C4-2B (cell line): ENCODE data around the gene CFB.
"Not testable (repeated sequence)": the region's sequence is repeated elsewhere in the genome, so short reads cannot be mapped to it uniquely, and the experiment has no call there.

Experiments used
- H3K27ac ChIP-seq: fragments of 450-650 bp; 2 replicates; pipeline ENCODE4 v1.5.1; 2017
- ZFX ChIP-seq: fragments of 450-650 bp; IDR thresholded peaks from 2 replicates; pipeline ENCODE4 v1.6.1; 2017
- TF ChIP-seq, protein P1 (sequence below): fragments of 450-650 bp; conservative IDR thresholded peaks from 2 replicates; pipeline ENCODE4 v1.5.1; 2017; ENCODE audit warnings: mild to moderate bottlenecking

The CFB gene

DNA sequence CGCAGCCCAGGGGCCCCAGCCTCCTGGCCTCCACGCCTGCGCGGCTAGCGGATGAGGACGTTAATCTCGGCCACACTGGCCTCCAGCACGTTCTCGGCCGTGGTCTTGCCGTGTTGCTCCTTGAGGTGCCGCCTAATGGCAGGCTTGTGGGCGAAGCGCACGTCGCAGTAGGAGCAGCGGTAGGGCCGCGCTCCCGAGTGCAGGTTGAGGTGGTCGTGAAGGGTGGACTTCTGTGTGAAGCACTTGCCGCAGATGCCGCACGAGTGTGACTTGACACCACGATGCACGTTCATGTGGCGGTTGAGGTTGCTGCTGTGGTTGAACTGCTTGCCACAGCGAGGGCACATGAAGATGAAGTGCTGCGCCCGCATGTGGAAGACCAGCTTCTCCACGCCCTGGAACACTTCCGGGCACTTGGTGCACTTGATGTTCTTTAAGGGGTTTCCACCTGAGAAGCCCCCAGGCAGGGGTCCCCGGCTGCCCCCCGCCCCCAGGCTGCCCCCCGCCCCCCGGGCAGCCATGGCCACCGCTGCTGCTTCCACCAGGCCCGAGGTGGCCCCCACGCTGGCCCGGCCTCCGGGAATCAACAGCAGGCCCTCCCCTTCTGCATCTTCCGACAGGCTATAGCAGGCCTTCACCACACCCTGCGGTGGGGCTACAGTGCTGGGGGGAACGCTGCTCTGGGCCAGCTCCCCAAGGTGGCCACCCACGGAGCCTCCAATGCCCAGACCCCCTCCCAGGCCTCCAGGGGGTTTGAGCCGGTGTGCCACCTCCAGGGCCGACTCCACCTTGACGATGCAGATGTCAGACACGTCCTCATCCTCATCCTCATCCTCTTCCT, 45.8 kb upstream of the CFB start:
- no peak overlapping the region for H3K27ac ChIP-seq
- TF ChIP-seq ZFX, result no peak
- TF ChIP-seq, protein P1, sequence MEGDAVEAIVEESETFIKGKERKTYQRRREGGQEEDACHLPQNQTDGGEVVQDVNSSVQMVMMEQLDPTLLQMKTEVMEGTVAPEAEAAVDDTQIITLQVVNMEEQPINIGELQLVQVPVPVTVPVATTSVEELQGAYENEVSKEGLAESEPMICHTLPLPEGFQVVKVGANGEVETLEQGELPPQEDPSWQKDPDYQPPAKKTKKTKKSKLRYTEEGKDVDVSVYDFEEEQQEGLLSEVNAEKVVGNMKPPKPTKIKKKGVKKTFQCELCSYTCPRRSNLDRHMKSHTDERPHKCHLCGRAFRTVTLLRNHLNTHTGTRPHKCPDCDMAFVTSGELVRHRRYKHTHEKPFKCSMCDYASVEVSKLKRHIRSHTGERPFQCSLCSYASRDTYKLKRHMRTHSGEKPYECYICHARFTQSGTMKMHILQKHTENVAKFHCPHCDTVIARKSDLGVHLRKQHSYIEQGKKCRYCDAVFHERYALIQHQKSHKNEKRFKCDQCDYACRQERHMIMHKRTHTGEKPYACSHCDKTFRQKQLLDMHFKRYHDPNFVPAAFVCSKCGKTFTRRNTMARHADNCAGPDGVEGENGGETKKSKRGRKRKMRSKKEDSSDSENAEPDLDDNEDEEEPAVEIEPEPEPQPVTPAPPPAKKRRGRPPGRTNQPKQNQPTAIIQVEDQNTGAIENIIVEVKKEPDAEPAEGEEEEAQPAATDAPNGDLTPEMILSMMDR, result no peak

DNA sequence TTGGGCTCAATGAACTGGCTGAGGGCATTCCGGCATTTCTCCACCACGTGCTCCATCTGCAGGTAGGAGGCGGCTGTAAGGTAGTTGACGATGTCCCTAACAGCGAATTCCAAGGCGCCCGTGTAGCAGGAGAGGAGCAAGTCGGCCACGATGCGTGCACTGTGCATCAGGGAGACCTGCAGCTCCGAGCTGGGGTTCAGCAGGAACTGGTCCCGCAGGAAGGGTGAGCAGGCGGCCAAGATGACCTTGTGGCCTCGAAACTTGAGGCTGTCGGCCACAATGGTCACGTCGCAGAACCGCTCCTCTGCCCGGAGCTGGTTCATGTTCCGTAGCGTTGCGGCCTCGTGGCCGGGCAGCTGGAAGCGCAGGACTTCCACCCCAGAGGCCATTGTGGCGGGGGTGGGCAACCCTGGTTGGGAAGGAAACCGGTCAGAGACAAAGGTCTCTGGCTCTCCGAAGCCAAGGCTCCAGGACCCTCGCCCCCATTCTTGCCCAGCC, 44.9 kb upstream of the CFB start:
- TF ChIP-seq, protein P1, result no peak
- TF ChIP-seq ZFX, result no peak
- H3K27ac ChIP-seq, result peak overlapping the region; percentile 62

DNA sequence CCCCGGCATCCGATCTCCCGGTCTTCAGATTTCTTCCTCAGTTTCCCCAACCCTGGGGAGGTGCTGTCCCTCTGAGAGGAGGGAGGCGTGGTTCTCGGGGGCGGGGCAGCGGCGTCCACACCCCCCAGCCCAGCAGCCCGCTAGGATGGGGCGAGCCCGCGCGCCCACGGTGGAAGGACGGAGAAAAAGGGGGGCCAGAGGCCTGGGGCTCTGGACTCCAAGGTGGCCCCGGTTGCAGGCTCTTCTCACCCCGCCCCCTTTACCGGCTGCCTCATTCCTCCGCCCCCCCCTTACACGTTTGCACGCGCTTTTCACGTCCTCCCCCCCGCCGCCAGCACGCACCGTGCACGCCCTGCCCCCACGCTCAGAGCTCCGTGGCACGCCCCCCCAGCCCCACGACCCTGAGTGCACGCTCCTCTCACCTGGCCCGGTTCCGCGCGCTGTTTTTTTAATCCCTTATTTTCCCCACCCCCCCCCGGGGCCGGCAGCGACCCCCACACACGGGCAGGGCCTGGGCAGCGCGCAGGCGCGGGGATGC, 44.4 kb upstream of the CFB start:
- H3K27ac ChIP-seq, result peak overlapping the region; percentile 62
- TF ChIP-seq ZFX, result no peak
- TF ChIP-seq, protein P1, result no peak

- TF ChIP-seq ZFX, result no peak
- TF ChIP-seq, protein P1, result no peak
- H3K27ac ChIP-seq, result peak within 1 kb of the TSS; percentile 62
Measured at GRCh38 chr6:31901953-31902643, 43.8 kb upstream of the CFB start, which contains the start of gene ZBTB12. ZBTB12 (minus strand) TSS chr6:31902086; CDS start chr6:31901305, 781 bp downstream.

GRCh38 chr6:31903957-31904356, 41.9 kb upstream of the CFB start:
- TF ChIP-seq, protein P1, result no peak
- no peak for TF ChIP-seq ZFX
- no peak overlapping the region for H3K27ac ChIP-seq

- no peak for TF ChIP-seq ZFX
- TF ChIP-seq, protein P1, result no peak
- H3K27ac ChIP-seq, result no peak overlapping the region
Measured at GRCh38 chr6:31905041-31905440, 40.9 kb upstream of the CFB start.

DNA sequence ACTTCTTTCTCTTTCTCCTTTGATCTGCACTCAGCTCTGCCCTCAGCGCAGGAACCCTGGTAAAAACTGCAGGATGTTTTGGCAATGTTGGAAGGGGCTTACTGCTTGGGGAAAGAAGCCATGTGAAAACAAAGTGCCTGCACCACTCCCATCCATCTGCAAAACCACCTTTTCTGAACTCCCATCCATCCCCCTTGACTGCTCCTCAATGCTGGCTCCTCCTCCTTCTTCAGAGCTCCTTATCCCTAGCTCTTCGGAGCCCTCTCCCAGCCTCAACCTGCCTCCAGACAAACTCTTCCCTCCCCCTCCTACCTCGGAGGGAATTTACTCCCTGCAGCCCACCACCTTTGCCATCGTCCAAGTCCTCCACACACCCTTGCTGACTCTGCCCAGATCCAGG, 39.8 kb upstream of the CFB start:
- TF ChIP-seq, protein P1, result no peak
- no peak for TF ChIP-seq ZFX
- no peak overlapping the region for H3K27ac ChIP-seq

DNA sequence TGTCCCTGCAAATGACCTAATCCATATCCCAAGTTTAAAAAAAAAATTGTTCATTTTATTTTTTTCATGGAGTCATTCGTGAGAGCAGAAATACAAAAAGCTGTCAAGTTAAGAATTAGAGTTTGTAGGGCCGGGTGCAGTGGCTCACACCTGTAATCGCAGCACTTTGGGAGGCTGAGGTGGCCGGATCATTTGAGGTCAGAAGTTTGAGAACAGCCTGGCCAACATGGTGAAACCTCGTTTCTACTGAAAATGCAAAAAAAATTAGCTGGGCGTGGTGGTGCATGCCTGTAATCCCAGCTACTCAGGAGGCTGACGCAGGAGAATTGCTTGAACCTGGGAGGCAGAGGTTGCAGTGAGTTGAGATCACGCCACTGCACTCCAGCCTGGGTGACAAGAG, 39.2 kb upstream of the CFB start:
- H3K27ac ChIP-seq, result not testable (repeated sequence)
